EH (cell line): ENCODE results near the gene SAFB.
"Not testable (repeated sequence)": the region's sequence is repeated elsewhere in the genome, so short reads cannot be mapped to it uniquely, and the experiment has no call there.

Source experiments
- DNase-seq: peaks from one replicate; pipeline ENCODE4 v3.0.0-alpha.2; 2015; ENCODE audit warnings: low read depth

Gene SAFB

DNA sequence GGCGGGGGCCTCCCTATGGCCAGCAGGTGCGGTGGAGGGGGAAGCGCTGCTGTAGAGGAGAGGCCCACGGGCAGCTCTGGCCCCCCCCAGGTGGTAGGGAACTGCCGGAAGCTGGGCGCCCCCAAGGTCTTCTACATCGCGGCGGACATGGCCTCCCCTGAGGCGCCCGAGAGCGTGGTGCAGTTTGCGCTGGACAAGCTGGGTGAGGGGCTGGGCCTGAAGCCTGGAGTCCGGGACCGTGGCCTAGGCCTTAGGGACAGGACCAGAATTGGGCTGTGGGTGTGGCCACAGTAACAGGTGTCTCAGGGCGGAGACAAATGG is 63.4 kb downstream of the SAFB start:
- DNase-seq: no peak

- peak; percentile 95 for DNase-seq
Observed at GRCh38 chr19:5686647-5687359, 63.9 kb downstream of the SAFB start.

- DNase-seq: no peak
Observed at GRCh38 chr19:5687360-5688198, 64.7 kb downstream of the SAFB start.

- not testable (repeated sequence) for DNase-seq
Observed at GRCh38 chr19:5688262-5688881, 65.5 kb downstream of the SAFB start.

- DNase-seq: peak; percentile 96
Observed at GRCh38 chr19:5690125-5690954, 67.5 kb downstream of the SAFB start, which contains the start of gene RPL36. Gene RPL36 (plus strand): TSS chr19:5690295. CDS start chr19:5690508, 213 bp downstream.

- peak; percentile 62 for DNase-seq
Observed at GRCh38 chr19:5690955-5691821, 68.3 kb downstream of the SAFB start.

DNA sequence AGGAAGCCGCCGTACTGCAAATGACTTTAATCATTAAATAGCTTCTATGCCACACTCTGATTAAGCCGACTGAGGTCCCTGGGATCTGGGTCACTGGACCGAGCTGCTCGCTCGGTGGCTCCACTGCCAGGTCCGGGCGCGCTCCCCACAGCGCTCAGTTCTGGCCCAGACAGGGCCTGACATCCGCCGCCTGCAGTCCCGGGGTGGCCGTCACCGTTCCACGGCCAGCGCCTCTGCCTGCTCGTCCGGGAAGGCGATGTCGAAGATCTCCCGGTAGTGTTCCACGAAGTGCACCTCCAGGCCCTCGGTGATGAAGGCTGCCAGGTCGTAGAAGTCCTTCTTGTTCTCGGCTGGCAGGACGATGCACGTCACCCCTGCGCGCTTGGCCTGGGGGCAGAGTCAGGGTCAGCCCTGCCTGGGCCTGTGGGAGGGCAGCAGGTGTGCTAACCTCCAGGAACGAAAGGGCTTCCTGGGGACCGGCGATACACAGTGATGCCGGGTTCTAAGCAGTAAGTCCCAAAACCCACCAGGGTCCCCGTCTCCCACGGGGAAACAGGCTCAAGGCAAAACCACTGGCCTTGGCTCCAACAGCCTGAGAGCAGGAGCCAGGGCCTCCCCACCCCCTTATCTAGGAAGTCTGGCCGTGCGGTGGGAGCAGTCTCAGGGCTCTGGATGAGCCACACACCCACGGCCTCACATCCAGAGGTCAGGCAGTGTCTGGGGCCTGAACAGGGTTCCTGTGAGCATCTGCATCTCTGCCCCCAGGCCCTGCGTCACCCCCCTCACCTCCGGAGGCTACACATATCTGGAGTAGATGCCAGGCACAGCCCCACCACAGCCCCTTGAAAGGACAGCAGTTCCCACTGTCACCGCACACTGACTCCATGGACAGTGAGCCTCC is 69.2 kb downstream of the SAFB start:
- DNase-seq: peak; percentile 27

- DNase-seq: no peak
Observed at GRCh38 chr19:5692723-5693194, 69.9 kb downstream of the SAFB start.

DNA sequence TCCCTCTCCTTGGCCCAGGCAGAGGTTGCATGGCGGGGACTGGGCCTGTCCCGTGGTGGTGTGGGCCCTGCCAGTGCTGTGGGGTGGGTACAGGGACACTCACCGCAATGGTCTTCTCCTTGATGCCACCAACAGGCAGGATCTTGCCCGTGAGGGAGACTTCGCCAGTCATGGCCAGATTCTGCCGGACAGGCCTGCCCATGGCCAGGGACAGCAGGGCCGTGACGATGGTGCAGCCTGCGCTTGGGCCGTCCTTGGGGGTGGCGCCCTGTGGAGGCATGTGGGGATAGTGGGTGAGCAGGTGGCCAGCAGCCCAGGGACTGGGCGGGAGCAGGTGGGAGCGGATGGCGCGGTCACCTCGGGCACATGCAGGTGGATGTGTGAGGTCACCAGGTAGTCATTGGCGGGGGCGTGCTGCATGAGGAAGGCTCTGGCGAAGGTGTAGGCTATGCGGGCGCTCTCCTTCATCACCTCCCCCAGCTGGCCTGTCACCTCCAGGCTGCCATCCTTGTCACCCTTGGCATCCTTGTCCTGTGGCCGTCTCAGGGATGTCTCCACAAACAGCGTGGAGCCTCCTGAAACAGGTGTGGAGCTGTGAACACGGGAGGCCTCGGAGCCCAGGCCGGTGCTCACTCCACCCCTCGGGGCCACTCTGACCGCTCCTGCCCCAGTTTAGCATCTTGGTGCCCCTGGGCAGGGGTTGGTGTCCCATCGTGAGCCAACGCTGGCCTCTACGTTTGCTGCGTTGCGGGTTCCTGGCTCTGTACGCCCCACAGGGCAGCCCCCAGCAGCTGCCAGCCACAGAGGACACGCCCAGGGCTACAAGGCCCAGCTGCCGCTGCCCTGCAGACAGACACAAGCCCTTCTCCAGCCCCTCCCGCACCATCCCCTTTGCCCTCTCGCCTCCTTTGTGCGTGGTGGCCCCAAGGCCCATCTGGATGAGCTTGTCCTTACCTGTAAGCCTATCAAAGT is 70.6 kb downstream of the SAFB start:
- no peak for DNase-seq

- no peak for DNase-seq
Observed at GRCh38 chr19:5694167-5694955, 71.5 kb downstream of the SAFB start.

- no peak for DNase-seq
Observed at GRCh38 chr19:5694956-5695648, 72.2 kb downstream of the SAFB start.

DNA sequence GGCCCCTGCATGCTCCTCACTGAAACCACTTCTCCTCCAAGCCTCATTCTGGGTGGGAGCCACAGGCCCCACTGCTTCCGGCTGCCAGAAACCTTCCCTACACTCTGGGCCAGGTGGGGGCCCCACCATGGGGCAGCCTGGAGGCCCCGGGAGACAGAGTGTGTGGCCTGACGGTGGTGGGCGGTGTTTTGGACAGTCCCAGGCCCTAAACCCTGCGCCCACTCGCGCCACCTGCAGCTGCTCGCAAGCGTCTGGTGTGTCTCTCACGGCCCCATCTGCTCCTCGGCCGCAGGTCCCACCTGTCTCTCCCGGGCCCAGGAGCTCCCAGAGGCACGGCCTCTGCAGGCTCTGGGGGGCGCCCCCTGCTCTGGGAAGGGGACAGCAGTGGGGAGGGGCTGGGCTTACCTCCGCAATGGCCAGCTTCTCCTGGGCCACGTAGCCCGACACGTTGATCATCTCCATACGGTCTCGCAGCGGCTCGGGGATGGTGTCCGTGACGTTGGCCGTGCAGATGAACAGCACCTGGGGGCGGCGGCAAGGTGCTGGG is 72.8 kb downstream of the SAFB start:
- DNase-seq: no peak

- DNase-seq: no peak
Observed at GRCh38 chr19:5696196-5697021, 73.5 kb downstream of the SAFB start.

DNA sequence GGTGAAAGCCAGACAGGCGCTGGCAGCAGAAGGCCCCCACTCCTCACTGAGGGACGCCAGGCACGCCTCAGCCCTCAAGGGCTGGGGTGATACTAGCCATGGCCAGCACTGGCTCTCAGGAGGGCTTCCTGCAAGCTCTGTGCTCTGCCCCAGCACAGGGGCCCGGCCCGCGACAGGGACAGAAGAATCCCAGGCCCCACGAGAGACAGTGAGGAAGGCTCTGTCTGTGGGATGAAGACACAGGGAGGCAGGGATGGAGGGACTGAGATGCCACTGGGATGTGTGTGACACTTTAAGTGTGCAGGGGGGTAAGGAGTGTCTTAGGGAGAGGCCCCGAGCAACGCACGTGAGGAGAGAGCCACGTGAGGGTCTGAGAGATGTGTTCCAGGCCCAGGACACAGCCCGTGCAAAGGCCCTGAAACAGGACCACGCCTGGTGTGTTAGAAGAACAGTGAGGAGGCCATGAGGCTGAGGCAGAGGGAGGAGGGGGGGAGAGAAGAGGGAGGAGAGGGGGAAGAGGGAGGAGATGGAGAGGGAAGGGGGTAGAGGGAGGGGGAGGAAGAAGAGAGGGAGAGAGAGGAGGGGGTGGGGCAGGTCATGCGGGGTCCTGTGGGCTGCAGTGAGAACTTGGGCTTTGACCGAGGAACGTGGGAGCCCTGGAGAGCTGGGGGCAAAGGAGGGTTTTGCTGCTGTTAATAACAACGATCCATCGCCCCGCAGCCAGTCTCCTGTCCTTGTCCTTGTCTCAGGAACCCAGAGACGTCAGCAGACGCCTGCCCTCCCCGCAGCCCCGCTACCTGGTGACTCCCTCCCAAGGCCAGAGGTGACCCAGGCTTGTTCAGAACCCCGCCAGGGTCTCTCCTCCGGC is 74.4 kb downstream of the SAFB start:
- no peak for DNase-seq
